ENCODE data around the gene PHF2.
A peak's percentile ranks its signal among the peaks of the same experiment; 100 is the strongest.

Gene PHF2

GRCh38 chr9:93682155-93682968, 106.0 kb downstream of the PHF2 start:
- peak; percentile 56 for DNase-seq

- no peak for DNase-seq
These were observed 107.1 kb downstream of the PHF2 start for GRCh38 chr9:93683331-93684134.

- no peak for DNase-seq
These were observed 107.9 kb downstream of the PHF2 start for GRCh38 chr9:93684161-93684765.

DNA sequence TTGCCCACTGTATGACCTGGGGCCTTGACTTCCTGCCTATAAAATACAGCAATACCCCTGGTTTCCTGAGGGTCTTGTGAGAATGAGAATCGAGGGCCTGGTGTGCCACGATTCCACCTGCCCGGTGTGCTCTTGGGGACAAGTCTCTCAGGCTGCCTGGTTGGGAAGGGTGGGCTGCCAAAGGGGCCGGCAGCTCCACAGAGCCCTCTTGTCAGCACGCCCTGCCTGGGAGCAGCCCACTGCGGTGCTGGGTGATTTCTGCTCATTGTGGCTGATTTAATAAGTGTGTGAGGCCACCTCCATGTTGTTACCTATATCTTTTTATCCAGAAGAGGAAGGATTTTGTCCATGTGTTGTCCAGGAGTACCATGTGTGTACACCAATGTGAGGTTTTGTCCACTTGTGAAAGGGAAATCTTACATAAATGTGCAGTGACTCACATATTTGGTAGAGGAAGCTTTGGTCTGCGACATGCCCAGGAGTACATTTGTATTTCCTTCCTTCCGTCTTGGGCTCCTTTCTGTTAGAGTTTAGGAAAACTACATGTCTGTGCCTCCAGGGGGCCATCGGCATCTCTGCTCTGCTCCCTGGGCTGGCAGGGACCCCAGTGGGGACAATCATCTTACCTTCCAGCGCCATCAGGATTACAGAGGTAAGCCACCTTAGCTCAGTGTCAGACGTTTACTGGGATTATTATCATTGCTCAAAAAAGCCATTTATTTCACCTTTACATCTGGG, 108.6 kb downstream of the PHF2 start:
- peak; percentile 19 for DNase-seq

- DNase-seq, result no peak
These were observed 109.9 kb downstream of the PHF2 start for GRCh38 chr9:93686127-93686879.

DNA sequence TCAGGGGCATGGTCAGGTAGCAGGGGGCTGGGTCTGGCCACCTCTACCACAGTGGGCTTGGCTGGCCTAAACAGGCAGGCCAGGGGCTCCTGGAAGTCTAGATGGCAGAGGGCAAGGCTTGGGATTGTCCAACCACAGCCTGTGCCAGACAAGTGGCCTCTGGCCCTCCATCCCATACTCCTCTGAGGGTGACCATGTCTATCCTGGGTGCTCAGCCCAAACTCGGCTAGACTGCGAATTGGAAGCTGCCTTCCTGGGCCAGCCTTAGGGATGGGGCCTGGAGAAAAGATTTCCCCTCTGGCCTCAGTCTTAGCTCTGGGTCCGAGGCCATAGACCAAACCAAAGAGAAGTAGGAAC, 110.5 kb downstream of the PHF2 start:
- no peak for DNase-seq

DNA sequence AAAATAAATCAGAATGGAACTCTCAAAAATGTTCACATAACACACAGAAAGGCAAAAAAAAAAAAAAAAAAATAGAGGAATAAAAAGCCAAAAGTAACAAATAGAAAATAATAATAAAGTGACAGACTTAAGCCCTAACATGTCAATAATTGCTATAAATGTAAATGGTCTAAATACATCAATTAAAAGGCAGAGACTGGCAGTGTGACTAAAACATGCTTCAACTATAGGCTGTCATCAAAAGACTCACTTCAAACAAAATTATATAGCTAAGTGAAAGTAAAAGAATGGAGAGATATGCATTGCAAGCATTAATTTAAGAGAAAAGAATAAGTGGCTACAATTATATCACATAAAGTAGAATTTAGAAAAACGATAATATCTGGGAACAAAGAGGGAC, 114.2 kb downstream of the PHF2 start:
- DNase-seq, result no peak

DNA sequence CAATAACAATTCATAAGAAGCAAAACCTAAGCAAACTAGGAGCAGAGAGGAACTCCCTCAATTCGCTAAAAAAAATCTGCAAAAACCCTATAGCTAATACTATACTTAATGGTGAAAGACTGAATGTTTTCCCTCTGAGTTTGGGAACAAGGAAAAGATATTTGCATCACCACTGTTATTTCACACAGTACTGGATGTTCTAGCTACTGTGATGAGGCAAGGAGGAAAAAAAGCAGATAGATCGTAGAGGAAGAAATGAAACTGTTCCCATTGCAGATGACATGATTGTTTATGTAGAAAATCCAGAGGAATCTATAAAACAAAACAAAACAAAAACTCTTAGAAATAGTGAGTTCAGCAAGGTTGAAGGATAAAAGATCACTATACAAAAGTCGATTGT, 116.7 kb downstream of the PHF2 start:
- DNase-seq, result no peak

GRCh38 chr9:93697352-93698139, 121.2 kb downstream of the PHF2 start:
- no peak for DNase-seq

- no peak for DNase-seq
These were observed 121.9 kb downstream of the PHF2 start for GRCh38 chr9:93698140-93698908.

- no peak for DNase-seq
These were observed 123.3 kb downstream of the PHF2 start for GRCh38 chr9:93699650-93700049.

GRCh38 chr9:93701494-93702218, 125.3 kb downstream of the PHF2 start:
- DNase-seq, result no peak

DNA sequence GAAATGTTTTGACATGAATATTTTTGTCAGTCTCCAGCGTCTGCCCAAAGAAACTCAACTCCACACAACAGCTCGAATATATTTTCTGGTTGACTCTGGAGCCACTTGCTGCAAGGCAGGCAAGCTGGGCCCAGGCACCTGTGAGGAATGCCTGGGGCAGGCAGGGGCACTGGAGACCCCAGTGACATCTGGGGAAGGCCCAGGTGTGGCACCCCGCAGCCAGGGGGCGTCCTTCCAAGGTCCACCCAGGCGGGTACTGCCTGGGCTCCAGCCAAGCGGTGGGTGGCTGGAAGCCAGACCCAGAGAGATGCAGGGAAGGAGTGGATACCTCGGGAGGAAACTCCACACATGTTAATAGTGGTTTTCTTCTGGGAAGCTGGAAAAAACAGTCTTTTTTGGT, 125.9 kb downstream of the PHF2 start:
- DNase-seq, result no peak

DNA sequence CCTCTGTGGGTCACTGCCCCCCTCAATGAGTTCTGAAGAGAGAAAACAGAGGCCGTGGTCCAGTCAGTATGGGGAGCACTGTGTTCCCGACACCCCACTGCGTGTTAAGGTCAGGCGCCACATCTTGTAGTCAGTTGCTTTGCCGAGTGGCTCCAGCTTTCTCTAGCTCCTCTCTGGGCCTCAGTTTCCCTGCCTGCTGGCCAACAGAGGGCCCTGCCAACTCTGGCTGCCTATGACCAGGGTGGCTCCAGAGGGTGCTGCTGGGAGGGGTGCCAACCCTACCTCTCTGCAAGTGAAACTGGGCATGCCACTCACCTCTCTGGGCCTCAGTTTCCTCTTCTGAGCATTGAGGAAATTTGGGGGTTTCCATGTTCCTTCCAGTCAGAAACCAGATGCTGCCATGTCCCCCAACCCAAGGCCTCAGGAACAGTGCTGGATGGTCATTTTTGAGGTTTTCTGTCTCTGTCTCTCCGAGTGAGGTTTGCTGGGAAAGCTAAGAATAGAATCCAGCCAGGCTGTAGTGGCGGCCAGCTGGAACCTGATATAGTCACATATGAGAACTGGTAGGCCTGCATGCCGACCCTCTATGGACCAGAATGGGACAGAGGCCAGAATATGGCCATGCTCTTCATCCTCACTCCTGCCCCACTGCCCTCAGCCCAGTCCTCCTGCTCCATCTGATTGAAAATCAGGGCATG, 132.1 kb downstream of the PHF2 start:
- no peak for DNase-seq

DNA sequence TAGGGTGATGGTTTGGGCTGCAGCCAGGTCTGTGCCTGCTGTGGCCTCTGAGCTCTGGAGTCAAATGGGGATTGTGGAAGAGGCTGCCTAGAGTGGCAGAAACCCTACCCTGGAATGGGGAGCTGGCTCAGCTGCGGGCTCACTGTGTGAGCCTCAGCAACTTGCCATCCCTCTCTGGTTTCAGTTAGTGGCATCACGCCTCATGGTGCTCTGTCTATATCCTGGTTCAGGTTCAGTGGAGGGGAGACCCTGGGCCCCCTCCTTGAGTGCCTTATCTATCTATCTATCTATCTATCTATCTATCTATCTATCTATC, 132.6 kb downstream of the PHF2 start:
- DNase-seq, result no peak

DNA sequence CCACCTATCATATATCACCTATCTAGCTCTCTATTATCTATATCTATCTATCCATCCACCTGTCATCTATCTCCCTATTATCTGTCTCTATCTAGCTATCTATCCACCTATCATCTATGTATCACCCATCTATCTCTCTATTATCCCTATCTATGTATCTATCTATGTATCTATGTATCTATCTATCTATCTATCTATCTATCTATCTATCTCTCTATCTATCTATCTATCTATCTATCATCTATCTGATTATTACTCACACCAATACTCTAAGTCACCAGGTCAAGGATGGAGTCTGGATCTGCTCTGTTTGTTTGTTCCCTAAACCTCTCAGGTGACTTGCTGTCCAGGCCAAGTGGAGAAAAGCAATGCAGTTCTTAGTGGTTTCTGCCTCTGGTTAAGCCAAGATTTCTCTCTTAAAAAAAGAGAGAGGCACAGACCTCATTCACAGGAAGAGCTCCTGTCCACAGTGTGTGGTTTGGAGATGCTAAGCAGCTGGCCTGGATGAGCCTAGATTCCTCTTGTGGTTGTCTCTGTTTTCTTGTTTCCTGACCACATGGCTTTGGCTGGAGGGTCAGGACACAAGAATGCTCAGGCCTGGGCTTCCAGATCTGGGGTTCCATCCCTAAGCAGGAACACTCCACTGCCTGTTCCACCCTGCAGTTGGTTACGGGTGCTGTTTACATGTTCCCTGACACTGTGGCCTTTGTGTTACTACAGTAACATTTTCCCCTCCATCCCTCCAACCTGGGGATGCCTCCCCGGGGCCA, 133.4 kb downstream of the PHF2 start:
- DNase-seq, result no peak

GRCh38 chr9:93710370-93710723, 134.0 kb downstream of the PHF2 start:
- DNase-seq, result no peak

GRCh38 chr9:93711002-93711401, 134.6 kb downstream of the PHF2 start:
- no peak for DNase-seq

DNA sequence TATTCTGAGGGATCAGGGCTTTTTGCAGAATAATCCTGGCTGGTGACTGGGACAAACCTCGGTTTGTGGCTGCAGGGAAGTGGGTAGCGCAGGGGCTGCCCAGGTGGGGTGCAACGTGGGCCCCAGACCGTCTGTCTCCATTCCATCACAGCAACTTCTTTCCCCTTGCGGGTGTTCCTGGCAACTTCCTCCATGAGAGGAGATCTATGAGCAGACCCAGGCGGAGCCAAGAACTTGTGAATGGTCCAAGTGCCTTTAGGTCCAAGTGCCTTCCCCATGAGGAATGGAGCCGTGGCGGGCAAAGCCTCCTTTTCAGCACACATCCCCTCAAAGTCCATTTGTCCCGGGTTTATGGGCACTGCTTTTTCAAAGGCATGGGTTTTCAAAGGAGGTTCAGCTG, 136.5 kb downstream of the PHF2 start:
- no peak for DNase-seq

All from EL (cell line).